PC-3 (cell line): ENCODE measurements around the gene ANK2.

Experiments used
- EZH2phosphoT487 ChIP-seq: fragments of 300-600 bp; sonication (generic); IDR thresholded peaks from 2 replicates; pipeline ENCODE4 v1.6.1; 2018; ENCODE audit warnings: mild to moderate bottlenecking, antibody characterized with exemption, low read length, borderline replicate concordance
- TF ChIP-seq, protein P1 (sequence below): fragments of 300-600 bp; sonication (generic); conservative IDR thresholded peaks from 2 replicates; pipeline ENCODE4 v1.5.1; 2017; ENCODE audit warnings: antibody characterized with exemption, low read depth, mild to moderate bottlenecking, low read length

DNA sequence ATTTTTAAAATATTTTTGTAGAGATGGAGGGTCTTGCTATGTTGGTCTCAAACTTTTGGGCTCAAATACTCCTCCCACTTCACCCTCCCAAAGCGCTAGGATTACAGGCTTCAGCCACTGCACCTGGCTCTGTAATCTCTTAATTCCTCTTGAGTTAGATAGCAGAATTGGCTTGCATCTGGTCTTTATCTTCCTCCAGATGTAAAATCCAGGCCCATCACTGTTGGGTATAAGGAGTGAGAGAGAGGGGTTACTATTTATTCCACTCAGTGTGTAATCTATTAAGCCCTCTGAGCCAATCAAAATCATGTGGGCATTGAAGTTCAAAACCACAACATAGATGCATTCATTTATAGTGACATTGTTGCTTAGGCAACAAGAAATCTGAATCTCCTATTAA, 33.9 kb downstream of the ANK2 start:
- TF ChIP-seq, protein P1, sequence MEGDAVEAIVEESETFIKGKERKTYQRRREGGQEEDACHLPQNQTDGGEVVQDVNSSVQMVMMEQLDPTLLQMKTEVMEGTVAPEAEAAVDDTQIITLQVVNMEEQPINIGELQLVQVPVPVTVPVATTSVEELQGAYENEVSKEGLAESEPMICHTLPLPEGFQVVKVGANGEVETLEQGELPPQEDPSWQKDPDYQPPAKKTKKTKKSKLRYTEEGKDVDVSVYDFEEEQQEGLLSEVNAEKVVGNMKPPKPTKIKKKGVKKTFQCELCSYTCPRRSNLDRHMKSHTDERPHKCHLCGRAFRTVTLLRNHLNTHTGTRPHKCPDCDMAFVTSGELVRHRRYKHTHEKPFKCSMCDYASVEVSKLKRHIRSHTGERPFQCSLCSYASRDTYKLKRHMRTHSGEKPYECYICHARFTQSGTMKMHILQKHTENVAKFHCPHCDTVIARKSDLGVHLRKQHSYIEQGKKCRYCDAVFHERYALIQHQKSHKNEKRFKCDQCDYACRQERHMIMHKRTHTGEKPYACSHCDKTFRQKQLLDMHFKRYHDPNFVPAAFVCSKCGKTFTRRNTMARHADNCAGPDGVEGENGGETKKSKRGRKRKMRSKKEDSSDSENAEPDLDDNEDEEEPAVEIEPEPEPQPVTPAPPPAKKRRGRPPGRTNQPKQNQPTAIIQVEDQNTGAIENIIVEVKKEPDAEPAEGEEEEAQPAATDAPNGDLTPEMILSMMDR = no peak
- no peak for TF ChIP-seq EZH2phosphoT487
